ENCODE data around the gene TLE1. TPM values are rescaled to one million over a fixed set of nuclear protein-coding genes. Genes with fewer than 3 reads are reported as not detected.

Gene TLE1
- total and polyA plus RNA-seq, 10 of the 15 experiments (the other 5 are each of a cell fraction or from before 2014, with no cell fraction given), result 0.04 to 0.23 (median 0.10) TPM; not detected in 6

- TF ChIP-seq PBX3 (IDR thresholded peaks at IDR 0.05; ENCODE audit: insufficient replicate concordance, low read depth, low read length) (no peak), ESRRA (IDR thresholded peaks at IDR 0.05; ENCODE audit: low read length) (no peak), MYB (IDR thresholded peaks at IDR 0.05; ENCODE audit: borderline replicate concordance, low read depth, low read length) (no peak), RFX5 (IDR thresholded peaks at IDR 0.05; ENCODE audit: low read depth, low read length) (no peak), RCOR1 (conservative IDR thresholded peaks at IDR 0.05; ENCODE audit: low read depth, low read length) (no peak), MTA2 (IDR thresholded peaks at IDR 0.05; ENCODE audit: low read depth) (no peak)
- TF ChIP-seq, protein P1, sequence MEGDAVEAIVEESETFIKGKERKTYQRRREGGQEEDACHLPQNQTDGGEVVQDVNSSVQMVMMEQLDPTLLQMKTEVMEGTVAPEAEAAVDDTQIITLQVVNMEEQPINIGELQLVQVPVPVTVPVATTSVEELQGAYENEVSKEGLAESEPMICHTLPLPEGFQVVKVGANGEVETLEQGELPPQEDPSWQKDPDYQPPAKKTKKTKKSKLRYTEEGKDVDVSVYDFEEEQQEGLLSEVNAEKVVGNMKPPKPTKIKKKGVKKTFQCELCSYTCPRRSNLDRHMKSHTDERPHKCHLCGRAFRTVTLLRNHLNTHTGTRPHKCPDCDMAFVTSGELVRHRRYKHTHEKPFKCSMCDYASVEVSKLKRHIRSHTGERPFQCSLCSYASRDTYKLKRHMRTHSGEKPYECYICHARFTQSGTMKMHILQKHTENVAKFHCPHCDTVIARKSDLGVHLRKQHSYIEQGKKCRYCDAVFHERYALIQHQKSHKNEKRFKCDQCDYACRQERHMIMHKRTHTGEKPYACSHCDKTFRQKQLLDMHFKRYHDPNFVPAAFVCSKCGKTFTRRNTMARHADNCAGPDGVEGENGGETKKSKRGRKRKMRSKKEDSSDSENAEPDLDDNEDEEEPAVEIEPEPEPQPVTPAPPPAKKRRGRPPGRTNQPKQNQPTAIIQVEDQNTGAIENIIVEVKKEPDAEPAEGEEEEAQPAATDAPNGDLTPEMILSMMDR (IDR thresholded peaks at IDR 0.05 in 2 of 3, conservative IDR thresholded peaks at IDR 0.05 in 1 of 3; ENCODE audit: control insufficient read depth in 2 of 3, extremely low read depth in 1 of 3, insufficient read depth in 1 of 3, low read depth in 3 of 3, low read length in 3 of 3), result no peak
- TF ChIP-seq, protein P2, sequence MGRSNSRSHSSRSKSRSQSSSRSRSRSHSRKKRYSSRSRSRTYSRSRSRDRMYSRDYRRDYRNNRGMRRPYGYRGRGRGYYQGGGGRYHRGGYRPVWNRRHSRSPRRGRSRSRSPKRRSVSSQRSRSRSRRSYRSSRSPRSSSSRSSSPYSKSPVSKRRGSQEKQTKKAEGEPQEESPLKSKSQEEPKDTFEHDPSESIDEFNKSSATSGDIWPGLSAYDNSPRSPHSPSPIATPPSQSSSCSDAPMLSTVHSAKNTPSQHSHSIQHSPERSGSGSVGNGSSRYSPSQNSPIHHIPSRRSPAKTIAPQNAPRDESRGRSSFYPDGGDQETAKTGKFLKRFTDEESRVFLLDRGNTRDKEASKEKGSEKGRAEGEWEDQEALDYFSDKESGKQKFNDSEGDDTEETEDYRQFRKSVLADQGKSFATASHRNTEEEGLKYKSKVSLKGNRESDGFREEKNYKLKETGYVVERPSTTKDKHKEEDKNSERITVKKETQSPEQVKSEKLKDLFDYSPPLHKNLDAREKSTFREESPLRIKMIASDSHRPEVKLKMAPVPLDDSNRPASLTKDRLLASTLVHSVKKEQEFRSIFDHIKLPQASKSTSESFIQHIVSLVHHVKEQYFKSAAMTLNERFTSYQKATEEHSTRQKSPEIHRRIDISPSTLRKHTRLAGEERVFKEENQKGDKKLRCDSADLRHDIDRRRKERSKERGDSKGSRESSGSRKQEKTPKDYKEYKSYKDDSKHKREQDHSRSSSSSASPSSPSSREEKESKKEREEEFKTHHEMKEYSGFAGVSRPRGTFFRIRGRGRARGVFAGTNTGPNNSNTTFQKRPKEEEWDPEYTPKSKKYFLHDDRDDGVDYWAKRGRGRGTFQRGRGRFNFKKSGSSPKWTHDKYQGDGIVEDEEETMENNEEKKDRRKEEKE (IDR thresholded peaks at IDR 0.05), result no peak
- TF ChIP-seq, protein P3, sequence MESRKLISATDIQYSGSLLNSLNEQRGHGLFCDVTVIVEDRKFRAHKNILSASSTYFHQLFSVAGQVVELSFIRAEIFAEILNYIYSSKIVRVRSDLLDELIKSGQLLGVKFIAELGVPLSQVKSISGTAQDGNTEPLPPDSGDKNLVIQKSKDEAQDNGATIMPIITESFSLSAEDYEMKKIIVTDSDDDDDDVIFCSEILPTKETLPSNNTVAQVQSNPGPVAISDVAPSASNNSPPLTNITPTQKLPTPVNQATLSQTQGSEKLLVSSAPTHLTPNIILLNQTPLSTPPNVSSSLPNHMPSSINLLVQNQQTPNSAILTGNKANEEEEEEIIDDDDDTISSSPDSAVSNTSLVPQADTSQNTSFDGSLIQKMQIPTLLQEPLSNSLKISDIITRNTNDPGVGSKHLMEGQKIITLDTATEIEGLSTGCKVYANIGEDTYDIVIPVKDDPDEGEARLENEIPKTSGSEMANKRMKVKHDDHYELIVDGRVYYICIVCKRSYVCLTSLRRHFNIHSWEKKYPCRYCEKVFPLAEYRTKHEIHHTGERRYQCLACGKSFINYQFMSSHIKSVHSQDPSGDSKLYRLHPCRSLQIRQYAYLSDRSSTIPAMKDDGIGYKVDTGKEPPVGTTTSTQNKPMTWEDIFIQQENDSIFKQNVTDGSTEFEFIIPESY (IDR thresholded peaks at IDR 0.05), result no peak
Measured at GRCh38 chr9:81705578-81705977, 16.2 kb upstream of the TLE1 start (continued).

All from GM12878 (cell line).